ENCODE data around the gene PLRG1.

The PLRG1 gene

DNA sequence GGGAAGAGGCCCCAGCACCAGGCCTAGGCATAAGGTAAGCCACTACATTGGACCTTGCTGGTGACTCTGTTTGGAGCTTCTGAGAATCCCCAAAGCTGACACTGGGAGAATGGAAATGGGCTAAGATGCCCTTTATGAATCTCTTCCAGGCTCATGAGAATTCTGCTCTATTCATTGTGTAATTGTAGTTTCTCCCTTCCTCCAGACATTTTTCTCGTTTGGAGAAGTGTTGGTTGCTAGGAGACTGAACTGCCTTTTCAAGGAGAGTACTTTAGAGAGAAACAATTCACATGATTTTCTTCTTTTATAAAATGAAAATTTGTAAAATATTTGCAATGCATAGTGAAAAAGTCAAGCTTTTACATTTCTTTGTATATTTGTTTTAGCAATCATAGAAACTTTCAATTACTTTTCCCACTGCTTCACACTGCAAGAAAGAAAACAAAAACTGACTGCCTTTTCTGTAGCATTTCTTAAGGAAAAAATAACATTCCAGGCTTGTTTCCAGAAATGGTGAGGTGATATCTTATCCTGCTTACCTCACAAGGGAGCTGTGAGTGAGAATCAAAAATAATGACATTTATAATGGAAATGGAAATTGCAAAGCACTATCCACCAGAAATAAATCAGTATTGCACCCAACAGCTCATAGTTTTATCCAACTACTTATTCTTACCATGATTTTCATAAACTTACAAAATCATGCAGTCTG lies 33.7 kb downstream of the PLRG1 start:
- no peak for DNase-seq

GRCh38 chr4:154511981-154512380 lies 38.2 kb downstream of the PLRG1 start:
- no peak for DNase-seq

- no peak for DNase-seq
Observed at GRCh38 chr4:154511548-154511947, 38.7 kb downstream of the PLRG1 start.

- DNase-seq, result no peak
Observed at GRCh38 chr4:154507156-154507555, 43.0 kb downstream of the PLRG1 start.

DNA sequence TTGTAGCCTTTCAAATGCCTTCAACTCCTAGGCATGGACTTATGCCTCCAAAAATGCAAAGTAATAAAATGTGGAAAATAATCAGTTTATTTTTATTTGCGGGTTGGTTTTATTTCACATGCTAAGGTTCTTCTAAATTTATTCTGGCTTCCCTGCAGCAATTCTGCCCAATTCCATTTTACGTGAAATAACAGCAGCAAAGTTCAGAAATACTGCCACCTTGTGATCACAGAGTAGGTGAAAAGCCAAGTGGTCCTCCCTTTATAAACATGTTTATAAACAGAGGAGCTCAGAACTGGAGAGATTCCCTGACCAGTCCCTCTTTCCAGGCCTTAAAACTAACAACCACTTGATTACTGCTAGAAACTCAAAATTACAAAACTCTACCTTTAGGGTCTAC lies 43.9 kb downstream of the PLRG1 start:
- no peak for DNase-seq

DNA sequence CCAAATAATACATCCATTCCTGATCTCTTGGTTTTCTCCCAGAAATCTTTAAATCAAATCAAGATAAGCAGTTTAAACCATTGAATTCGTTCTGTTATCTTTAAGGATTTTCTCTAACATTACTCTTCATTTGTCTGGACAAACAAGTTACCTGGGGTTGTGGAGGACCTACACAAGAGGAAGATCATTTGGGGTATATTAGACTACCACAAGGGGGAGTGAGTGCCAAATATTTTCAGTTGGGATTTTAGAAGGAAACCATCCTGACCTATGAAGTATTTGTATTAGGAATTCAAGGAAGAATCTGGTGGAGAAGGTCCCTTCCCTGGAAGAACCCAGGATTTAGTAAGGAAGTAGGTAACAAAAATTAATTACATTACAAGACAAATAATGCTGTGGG lies 46.6 kb downstream of the PLRG1 start:
- DNase-seq, result no peak

DNA sequence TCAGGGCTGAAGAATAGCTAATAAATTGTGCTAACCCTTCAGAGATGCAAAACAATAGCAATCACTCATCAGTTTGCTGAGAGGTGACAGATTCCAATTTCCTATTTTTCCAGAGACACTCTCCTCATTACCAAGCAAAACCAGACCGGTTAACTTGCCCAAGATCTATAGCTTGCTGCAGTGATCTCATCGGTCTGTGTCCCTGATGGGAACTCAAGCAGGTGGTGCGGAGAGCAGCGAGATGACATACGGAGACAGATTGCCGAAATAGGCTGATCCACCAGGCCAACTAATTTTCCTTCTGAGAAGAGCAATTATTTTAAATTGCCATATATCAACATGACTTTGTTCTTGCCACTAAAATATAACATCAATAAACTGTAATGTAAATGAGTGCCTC lies 48.1 kb downstream of the PLRG1 start:
- DNase-seq, result no peak

GRCh38 chr4:154497889-154498288 lies 52.3 kb downstream of the PLRG1 start:
- DNase-seq, result no peak

DNA sequence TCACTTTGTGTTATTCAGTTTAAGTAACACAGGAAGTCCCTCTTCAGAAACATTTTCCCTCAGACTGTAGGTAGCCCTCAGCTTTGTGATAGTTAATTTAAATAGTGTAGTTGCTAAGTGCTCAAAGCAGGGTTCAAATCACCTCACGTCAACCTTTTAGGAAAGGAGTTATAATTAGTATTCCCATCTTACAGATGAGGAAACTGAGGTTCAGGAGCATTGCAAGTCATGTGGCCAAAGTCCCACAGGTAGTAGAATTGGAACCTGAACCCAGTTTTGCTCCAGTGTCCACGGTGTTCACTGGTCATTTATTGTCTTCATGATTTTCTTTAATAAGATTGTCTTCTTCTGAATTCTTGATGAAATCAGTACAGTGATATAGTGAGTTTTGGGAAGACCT lies 54.3 kb downstream of the PLRG1 start:
- no peak for DNase-seq

DNA sequence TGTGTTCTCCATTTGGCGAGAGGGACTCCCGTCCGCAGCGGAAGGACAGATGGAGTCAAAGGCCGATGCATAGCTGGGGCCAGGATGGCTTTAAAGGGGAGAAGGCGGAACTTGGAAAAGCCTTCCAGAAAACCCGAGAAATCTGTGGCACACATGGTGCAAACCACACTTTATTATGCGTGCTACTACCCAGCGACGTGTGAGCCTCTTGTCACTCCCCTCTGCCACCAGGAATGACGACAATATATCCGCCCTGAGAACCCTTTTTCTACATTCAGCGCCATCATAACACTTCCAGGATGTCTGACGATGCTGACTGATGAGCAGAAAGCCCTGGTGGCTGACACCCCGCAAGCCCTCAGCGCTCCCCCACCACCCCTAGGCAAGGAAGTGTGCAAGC lies 57.9 kb downstream of the PLRG1 start:
- no peak for DNase-seq

GRCh38 chr4:154491341-154492271 lies 58.6 kb downstream of the PLRG1 start, which contains the start of gene DCHS2:
DCHS2 (minus strand) TSS chr4:154491799; CDS start chr4:154491355, 444 bp downstream.
- DNase-seq, result peak; percentile 4

DNA sequence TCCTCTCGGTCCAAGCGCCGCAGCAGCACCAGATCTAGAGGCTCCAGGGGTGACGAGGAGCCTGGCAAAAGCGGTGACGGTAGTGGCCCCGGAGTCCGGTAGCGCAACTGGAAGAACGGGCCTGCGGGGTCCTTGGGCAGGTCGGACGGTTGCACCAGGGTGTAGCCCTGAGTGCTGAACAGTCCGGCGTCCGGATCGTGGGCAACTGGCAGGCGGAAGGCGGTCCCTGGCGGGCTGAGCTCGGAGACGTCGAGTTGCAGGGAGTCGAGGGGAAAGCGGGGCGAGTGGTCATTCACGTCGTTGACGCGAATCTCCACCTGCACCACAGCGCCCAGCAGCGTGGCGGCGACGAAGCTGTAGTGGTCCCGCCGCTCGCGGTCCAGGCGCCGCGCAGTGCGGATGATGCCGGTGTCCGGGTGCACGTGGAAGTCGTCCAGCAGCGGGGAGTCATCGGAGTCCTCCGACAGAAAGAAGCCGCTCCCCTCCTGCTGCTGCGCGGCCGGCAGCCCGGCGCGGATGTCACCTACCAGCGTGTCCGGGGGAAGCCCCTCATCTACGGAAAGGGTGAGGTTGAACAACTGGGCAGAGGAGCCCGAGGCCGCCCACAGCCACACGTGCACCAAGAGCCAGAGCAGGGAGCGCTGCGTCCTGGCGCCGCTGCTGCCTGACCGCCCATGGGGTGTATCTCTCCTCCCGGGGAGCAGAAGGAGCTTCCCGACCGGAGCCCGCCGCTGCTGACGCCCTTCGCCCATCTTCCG lies 59.4 kb downstream of the PLRG1 start:
- no peak for DNase-seq

- no peak for DNase-seq
Observed at GRCh38 chr4:154490234-154490582, 60.0 kb downstream of the PLRG1 start.

DNA sequence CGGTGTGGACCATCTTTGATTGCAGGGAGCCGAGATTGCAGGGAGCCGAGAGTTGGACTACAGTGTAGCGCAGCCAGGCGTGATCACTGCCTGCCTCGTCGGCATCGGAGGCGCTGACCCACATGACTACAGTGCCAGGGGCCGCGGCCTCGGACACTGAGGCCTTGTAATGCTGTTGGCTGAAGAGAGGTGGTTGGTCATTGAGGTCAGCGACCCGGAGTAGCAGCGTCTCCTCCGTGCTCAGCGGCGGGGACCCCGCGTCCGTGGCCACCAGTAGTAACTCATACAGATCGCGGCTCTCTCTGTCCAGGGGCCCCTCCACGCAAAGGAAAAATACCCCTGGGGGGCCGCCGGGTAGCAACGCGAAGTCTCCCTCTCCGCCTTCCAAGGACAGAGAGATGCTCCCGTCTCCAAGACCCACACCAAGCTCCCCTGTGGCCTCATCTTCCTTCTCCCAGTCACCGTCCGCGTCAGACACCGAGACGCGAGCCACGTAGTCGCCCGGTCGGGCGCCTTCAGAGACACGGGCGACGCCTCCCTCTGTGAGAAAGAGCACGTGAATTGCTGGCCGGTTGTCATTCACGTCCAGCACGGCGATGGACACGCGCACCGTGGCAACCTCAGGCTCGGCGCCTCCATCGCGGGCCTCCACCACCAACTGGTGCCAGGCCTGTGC lies 60.5 kb downstream of the PLRG1 start:
- no peak for DNase-seq

DNA sequence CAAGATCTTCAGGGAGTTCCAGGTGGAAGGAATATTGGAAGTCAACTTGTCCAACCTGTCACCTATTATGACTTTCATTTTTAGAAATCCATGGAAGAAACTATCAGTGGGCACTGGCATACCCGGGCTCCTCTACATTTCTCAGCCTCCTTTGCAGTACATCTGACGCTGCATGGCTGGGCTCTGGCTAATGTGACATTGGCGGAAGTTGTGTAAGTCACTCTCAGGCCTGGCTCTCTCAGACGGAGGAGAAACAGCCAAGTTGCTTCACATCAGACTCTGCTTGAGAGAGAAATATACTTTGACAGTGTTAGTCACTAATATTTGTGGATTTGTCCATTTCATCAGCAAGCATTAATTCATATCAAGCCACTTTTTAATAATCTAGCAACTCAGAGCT lies 63.1 kb downstream of the PLRG1 start:
- no peak for DNase-seq

- DNase-seq, result no peak
Observed at GRCh38 chr4:154485127-154485773, 65.0 kb downstream of the PLRG1 start.
